ENCODE data around the gene C1GALT1C1L. TPM values are rescaled to one million over a fixed set of nuclear protein-coding genes. Genes with fewer than 3 reads are reported as not detected.
A peak's percentile ranks its signal among the peaks of the same experiment; 100 is the strongest.

C1GALT1C1L gene
- total RNA-seq, 4 donors from 2014 or later = 0.96 TPM; not detected in 3

GRCh38 chr2:43675646-43676321 is 445 bp downstream of the C1GALT1C1L start:
- no peak for TF ChIP-seq EP300 (IDR thresholded peaks at IDR 0.05; ENCODE audit: low read depth)
- Histone ChIP-seq H3K27me3 (peaks cover 3% of the 10 kb centered on the region), H3K36me3 (no peaks in the 10 kb centered on the region), H3K9me3 (no peaks in the 10 kb centered on the region), H3K27ac (peak overlapping the region; percentile 49 to 78 (median 75)), H3K4me1 (peaks cover 0 to 14% (median 9%) of the 10 kb centered on the region in 4 donors), H3K4me3 (peak overlapping the region; percentile 40 to 49 (median 44))
- intact Hi-C loops (cut with DNase I; ENCODE audit: low total_unique reads) = no loop called here
- in situ Hi-C loops (cut with MboI; ENCODE audit: low pct_ligation_motif_present in 1 of 4, low pct_unique_long_range_greater_than_20kb in 1 of 4, low sequenced_read_pairs in 3 of 4) = no loop called here
- WGBS, 2 donors (ENCODE audit: low coverage in 1 of 2) = 48 to 49% methylated on average over 13 to 14 of the region's 14 CpGs
- DNase-seq = no peak

- no peak for DNase-seq
- no peaks in the 10 kb centered on the region for H3K9me3 ChIP-seq
- H3K27ac ChIP-seq = no peak overlapping the region
- H3K36me3 ChIP-seq = no peaks in the 10 kb centered on the region
- no peaks in the 10 kb centered on the region for H3K27me3 ChIP-seq
- in situ Hi-C loops (cut with MboI; ENCODE audit: low pct_ligation_motif_present in 1 of 4, low pct_unique_long_range_greater_than_20kb in 1 of 4, low sequenced_read_pairs in 3 of 4) (no loop called here), intact Hi-C loops (cut with DNase I; ENCODE audit: low total_unique reads) (no loop called here)
- no peak overlapping the region for H3K4me3 ChIP-seq
- WGBS, 2 donors (ENCODE audit: low coverage in 1 of 2) = 84% methylated on average over 3 of the region's 3 CpGs; no CpG with 5 or more reads in 1 of the 2 donors
- TF ChIP-seq CTCF (IDR thresholded peaks at IDR 0.05) (no peak), POLR2A (IDR thresholded peaks at IDR 0.05) (no peak), POLR2AphosphoS5 (IDR thresholded peaks at IDR 0.05) (no peak), EP300 (IDR thresholded peaks at IDR 0.05; ENCODE audit: low read depth) (no peak)
- H3K4me1 ChIP-seq = no peaks in the 10 kb centered on the region
Observed at GRCh38 chr2:43657241-43657640, 19.0 kb downstream of the C1GALT1C1L start.

- WGBS, 2 donors (ENCODE audit: low coverage in 1 of 2) = 63 to 74% methylated on average over 2 of the region's 2 CpGs
- Histone ChIP-seq H3K27ac (no peak overlapping the region), H3K9me3 (no peaks in the 10 kb centered on the region), H3K36me3 (no peaks in the 10 kb centered on the region), H3K4me3 (no peak overlapping the region), H3K27me3 (no peaks in the 10 kb centered on the region), H3K4me1 (no peaks in the 10 kb centered on the region)
- intact Hi-C loops (cut with DNase I; ENCODE audit: low total_unique reads) = no loop called here
- in situ Hi-C loops (cut with MboI; ENCODE audit: low pct_ligation_motif_present in 1 of 4, low pct_unique_long_range_greater_than_20kb in 1 of 4, low sequenced_read_pairs in 3 of 4) = no loop called here
- no peak for TF ChIP-seq CTCF (IDR thresholded peaks at IDR 0.05)
- TF ChIP-seq POLR2A (IDR thresholded peaks at IDR 0.05) = no peak
- no peak for TF ChIP-seq EP300 (IDR thresholded peaks at IDR 0.05; ENCODE audit: low read depth)
- no peak for TF ChIP-seq POLR2AphosphoS5 (IDR thresholded peaks at IDR 0.05)
- DNase-seq = no peak
Observed at GRCh38 chr2:43653506-43653905, 22.7 kb downstream of the C1GALT1C1L start.

- no peak overlapping the region for H3K4me3 ChIP-seq
- no peaks in the 10 kb centered on the region for H3K36me3 ChIP-seq
- intact Hi-C loops (cut with DNase I; ENCODE audit: low total_unique reads) (no loop called here), in situ Hi-C loops (cut with MboI; ENCODE audit: low pct_ligation_motif_present in 1 of 4, low pct_unique_long_range_greater_than_20kb in 1 of 4, low sequenced_read_pairs in 3 of 4) (no loop called here)
- TF ChIP-seq POLR2AphosphoS5 (IDR thresholded peaks at IDR 0.05) = no peak
- TF ChIP-seq EP300 (IDR thresholded peaks at IDR 0.05; ENCODE audit: low read depth) = no peak
- no peak for TF ChIP-seq POLR2A (IDR thresholded peaks at IDR 0.05)
- no peak for TF ChIP-seq CTCF (IDR thresholded peaks at IDR 0.05)
- no peak for DNase-seq
- H3K4me1 ChIP-seq = no peaks in the 10 kb centered on the region
- 68 to 76% methylated on average over 3 of the region's 3 CpGs for WGBS, 2 donors (ENCODE audit: low coverage in 1 of 2)
- H3K9me3 ChIP-seq = no peaks in the 10 kb centered on the region
- H3K27me3 ChIP-seq = no peaks in the 10 kb centered on the region
- peak overlapping the region in 2 of 4 donors; percentile 33 to 49 for H3K27ac ChIP-seq
Observed at GRCh38 chr2:43648994-43649701, 27.1 kb downstream of the C1GALT1C1L start.
